Stimulated activated CD4-positive, alpha-beta T cell treated with anti-CD3 and anti-CD28 coated beads, Interleukin-15, amount 100 ng/mL, for 1 hour (primary cell): ENCODE data around the gene CFL1.

ENCODE experiments used
- DNase-seq, 2 donors: peaks; one replicate each; pipeline ENCODE4 v3.0.0-alpha.2; 2020; ENCODE audit warnings: low read depth in 1 of 2, low spot score in 1 of 2

Gene CFL1

DNA sequence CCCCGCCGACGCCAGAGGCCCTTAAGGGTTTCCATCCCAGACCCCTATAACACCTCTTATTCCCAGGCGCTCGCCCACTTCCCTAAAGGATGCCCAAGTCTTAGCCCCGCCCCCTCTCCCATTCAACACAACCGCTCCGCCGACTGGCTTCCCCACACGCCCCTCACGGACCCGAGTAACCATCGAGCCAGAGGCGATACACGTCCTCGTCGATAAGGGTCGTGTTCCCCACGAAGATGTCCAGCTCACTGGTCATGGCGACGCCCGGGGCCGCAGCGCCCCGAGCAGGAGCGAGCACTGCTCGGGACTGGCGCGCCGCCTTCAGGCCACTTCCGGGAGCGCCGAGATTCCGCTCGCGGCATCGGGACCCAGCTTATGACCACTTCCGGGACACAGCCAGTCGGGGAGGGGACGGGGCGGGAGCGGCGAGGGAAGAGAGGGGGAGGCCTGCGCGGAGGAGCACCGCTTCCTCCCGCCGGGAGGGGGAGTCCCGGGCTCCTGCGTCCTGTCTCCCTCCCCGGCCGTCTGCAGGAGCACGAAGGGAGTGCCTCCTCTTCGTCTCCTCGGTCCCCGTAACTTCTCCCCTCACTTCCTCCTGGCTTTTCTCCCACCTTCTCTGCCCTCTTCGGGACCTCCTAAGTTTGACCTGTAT lies 30.3 kb upstream of the CFL1 start, which contains the start of gene FIBP:
Gene FIBP, minus strand, starts transcription at position 309 of the 652 bp plus-strand sequence. Its CDS starts 53 bp downstream, at position 256.
- DNase-seq, result peak; percentile 91 to 93

DNA sequence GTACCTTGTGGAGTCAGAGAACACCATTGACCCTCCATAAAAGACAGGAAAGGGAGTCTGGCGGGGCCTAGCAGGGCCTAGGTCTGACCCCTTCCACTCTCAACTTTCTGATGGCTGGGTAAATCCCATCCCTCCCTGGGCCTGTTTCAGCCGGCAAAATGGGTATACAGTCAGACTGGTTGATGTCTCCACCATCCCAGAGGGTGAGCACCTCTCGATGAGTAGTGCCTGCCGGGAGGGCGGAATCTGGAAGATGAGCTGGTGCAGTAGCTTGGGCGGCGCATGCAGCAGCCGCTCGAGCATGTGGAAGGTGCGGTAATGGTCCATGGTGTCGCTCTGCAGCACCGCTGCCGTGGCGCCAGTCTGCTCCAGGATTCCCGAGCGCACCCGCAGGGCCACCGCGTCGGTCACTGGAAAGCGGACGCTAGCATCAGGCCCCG lies 29.8 kb upstream of the CFL1 start:
- no peak for DNase-seq

DNA sequence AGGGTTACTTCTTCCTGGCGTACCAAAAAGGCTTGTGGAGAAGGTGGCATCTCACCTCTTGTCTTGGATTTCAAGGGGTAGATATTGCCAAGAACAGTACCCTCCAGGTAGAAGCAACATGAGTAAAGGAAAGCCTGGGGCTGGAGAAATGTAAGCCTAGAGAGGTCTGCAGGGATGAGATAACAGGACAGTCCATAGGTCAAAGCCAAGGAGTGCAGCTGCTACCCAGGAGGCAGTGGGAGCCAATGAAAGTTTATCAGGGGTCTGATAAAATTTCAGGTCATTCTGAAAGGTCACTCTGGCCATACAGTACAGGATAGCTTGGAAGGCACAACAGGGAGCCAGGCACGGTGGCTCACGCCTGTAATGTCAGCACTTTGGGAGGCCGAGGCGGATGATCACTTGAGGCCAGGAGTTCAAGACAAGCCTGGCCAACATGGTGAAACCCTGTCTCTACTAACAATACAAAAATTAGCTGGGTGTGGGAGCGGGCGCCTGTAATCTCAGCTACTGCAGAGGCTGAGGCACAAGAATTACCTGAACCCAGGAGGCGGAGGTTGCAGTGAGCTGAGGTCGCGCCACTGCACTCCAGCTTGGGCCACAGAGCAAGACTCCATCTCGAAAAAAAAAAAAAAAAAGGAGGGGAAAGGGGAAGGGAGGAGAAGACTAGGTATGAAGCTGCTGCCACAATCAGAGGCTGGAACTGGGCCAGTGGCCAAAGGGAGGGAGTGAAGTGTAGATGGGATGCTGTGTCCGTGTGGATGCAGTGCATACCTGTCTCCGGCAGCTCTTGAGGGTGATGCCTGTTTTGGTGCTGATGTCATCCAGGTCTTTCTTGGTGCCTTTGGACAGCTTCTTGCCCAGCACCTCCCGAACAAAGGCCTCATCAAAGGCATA lies 29.1 kb upstream of the CFL1 start:
- DNase-seq, result no peak

DNA sequence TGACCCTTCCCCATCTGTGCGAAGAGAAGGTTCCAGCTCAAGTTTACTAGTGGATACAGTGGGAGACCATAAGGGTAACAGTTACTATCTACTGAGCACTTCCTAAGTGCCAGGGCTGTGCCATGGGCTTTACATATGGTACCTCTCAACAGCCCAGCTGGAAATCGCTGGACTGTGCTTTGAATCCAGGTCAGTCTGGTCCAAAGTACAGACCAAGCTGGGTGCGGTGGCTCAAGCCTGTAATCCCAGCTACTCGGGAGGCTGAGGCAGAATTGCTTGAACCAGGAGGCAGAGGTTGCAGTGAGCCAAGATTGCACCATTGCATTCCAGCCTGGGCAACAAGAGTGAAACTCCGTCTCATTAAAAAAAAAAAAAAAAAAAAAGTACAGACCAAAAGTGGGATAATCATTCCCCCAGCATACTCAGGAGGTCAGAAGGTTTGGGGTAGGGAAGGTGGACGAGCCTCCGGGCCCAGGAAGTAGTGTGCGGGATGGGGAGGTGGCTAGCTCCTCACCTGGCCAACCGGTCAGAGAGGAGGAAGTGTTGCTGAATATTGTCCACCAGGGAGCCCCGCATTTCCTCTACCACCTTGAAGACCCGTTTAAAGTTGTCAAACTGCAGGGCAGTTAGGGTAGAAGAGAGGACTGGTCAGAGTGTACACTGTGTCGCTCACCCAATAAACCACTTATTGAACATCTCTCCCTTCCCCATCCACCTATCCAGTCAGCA lies 28.0 kb upstream of the CFL1 start:
- no peak for DNase-seq

DNA sequence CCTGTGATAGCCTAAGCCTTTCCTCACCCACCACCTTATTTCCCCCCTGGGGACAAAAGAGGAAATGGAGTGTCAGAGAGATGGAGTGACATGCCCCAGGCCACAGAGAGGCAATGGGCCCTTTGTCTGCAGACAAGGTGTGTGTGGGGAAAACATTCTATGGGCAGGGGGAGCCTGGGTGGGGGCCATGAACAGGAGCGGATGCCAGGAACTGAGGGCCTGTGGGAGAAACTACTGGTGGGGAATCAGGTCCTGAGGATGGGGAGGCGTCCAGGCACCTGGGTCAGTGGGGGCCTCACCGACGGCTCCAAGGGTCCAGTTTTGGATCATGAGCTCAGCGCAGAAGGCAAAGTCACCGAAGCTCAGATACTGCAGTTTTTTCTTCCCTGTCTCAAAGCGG lies 27.3 kb upstream of the CFL1 start:
- no peak for DNase-seq

DNA sequence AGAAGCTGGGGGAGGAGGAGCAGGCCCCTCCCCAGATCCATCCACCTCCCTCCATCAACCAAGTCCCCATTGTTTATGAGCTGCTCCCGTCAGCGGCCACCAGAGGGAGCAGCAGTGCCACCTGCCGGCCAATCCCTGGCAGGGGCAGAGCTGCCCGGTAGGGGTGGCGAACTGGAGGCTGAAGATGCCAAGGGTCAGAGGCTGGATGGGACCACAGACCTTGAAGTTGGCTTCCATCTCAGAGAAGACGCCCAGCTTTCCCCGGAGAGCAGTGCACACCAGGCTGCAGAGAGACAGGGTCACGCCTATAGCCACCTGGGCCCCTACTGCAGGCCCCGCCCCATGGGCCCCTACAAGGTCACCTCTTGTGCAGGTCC lies 26.7 kb upstream of the CFL1 start:
- peak; percentile 66 to 72 for DNase-seq

DNA sequence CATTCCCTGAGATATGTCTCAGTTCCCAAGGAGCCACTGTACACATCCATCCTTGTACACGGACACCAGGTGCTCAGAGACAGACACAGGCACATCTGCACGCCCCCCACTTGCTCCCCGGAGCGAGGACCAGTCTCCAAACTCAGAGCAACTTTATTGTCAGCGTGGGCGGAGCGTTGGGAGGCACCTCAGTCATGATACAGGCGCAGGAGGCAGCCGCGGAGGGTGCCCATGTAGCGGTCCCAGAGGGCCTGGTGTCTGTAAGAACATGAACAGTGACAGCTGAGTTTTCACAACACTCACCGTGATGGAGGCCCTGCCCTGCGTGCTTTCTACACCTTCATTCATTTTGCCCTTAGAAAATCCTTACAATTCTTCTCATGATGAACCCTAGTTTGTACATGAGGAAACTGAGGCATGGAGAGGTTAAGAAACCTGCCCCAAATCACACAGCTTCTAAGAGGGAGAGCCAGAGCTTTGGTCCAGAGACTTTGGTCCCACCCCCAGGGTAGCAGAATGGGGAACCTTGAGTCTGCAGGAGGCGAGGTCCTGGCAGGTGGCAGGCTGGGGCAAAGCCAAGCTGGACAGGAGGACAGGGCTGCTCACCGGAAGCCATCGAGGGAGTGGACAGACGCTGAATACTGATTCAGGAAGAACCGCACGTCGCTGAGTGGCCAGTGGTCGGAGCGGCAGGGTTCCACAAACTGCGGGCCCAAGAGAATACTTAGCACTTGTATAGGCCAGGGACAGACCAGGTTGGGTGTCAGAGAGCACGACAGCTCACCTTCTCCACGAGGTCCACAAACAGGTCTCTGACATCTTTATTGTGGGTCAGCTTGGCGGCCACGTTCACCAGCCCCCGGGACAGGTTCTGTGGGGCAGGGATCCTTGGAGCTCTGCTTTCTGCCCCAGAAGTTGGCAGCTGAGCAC lies 26.1 kb upstream of the CFL1 start:
- DNase-seq, result no peak

DNA sequence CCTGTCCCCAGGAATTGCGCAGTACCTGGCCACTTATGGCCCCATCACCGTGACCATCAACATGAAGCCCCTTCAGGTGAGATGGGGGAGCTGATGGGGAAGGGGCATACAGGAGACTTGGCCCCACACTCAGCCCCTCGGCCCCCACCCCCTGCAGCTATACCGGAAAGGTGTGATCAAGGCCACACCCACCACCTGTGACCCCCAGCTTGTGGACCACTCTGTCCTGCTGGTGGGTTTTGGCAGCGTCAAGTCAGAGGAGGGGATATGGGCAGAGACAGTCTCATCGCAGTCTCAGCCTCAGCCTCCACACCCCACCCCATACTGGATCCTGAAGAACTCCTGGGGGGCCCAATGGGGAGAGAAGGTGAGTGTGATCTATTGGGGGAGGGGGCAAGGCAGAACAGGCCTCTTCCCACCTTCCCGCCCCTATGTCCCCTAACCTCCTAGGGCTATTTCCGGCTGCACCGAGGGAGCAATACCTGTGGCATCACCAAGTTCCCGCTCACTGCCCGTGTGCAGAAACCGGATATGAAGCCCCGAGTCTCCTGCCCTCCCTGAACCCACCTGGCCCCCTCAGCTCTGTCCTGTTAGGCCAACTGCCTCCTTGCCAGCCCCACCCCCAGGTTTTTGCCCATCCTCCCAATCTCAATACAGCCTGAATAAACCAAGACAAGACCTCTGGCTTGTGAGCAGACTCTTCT lies 25.2 kb upstream of the CFL1 start:
- DNase-seq, result no peak

DNA sequence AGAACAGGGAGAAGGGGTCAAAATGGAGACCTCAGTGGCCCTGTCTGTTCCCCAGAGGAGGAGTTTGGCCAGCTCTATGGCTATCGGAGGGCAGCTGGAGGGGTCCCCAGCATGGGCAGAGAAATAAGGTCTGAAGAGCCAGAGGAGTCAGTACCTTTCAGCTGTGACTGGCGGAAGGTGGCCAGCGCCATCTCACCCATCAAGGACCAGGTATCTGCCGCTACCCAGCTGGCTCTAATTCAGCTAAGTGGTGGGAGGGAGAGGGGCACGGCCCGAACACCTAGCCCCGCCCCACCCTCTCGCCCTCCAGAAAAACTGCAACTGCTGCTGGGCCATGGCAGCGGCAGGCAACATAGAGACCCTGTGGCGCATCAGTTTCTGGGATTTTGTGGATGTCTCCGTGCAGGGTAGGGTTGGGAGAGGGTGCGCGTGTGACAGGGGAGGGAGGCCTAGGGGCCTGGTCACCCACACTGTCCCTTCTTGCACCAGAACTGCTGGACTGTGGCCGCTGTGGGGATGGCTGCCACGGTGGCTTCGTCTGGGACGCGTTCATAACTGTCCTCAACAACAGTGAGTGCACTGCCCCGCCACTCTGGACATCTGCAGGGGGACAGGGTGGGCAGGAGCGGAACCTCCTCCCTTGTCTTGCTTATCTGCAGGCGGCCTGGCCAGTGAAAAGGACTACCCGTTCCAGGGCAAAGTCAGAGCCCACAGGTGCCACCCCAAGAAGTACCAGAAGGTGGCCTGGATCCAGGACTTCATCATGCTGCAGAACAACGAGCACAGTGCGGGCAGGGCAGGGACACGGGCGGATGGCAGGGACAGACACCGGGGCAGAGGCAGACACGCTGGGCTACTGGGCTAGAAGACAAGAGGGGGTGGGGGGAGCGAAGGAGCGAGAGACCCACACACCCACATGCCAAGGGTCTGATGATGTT lies 24.4 kb upstream of the CFL1 start:
- no peak for DNase-seq

DNA sequence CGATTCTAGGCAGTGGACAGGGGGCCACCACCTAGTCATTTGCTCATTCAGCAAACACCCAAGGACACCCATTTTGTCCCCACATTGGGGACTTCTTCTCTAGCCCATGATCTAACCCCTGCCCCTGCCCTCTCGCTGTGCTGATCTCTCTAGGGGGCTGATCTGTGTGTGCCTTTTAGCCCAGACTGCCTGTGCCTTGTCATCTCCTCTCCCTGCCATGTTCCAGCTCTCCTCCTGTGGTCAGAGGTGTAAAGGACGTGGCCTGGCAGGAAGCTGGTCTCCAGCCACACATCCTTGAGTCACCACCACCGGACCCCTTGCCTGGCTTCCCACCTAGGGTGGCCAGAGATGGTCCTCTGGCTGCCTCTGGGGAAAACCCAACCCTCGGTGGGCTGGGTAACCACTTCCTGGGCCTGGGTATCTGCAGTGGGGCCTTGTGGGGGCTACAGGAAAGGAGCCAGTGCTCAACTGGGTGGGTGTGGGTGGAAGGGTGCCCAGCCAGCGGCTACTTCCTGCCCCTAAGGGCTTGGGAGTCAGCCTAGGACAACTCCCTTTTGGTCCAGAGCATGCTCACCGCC lies 23.0 kb upstream of the CFL1 start:
- no peak for DNase-seq

DNA sequence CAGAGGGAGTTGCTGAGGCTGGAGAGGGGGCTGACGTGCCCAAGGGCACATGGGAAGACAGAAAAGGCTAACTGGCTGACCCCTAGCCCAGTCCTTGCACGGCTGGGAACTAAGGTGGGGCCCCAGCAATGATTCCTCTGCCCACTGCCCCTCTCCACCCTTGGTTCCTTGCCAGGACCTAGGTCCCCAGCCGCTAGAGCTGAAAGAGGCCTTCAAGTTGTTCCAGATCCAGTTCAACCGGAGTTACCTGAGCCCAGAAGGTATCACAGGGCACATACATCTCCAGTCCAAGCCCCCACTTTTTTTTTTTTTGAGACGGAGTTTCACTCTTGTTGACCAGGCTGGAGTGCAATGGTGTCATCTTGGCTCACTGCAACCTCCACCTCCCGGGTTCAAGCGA lies 22.0 kb upstream of the CFL1 start:
- DNase-seq, result no peak

DNA sequence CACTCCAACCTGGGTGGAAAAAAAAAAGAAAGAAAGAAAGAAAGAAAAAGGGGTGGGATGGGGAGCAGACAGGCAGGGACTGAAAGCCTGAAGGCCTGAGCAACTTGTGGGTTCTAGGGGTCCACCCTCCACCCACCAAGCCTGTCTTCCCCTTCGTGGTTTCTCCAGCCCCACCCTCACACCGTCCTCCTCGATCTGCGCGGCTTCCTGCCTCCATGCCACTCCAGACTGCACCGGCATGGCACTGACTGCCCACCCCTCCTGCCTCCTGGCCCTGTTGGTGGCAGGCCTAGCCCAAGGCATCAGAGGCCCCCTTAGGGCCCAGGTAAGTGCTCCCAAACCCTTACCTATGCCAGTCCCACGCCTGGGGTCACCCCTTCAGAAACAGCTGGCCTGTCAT lies 21.6 kb upstream of the CFL1 start, which contains the start of gene CTSW:
Gene CTSW, plus strand, starts transcription at position 221 of the 400 bp plus-strand sequence. Its CDS starts 18 bp downstream, at position 239.
- DNase-seq, result no peak

DNA sequence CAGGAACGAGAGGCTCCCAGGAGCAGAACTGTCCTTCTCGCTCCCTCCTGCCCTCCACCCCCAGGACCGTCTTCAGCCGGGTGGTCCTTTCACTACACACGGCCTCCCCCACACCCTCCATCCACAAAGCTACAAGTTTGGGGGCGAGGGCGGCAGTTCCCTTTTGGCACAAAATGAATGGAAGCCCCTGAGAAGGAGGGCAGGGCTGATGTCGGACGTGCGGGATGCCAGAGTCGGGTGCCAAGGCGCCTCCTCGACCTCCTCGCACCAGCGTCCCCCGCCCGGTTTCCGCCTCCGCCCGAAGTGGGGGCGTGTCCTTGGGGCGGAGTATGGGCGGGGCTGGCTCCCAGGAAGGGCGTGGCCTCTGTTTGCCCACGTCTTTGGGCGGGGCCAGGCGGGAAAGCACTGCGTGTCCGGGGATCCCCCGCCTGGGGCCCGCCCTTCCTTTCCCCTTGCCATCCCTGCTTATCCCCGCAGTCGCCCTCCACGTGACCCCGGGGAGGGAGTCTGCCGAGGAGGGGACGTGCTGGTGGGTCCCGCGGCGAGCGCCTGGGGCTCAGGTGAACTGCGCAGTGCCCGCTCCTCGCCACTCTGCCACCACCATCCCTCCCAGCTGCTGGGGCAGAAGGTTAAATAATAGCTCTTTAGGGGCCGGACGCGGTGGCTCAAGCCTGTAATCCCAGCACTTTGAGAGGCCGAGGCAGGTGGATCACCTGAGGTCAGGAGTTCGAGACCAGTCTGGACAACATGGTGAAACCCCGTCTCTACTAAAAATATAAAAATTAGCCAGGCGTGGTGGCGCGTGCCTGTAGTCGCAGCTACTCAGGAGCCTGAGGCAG lies 15.6 kb upstream of the CFL1 start:
- DNase-seq, result peak; percentile 96 to 97

DNA sequence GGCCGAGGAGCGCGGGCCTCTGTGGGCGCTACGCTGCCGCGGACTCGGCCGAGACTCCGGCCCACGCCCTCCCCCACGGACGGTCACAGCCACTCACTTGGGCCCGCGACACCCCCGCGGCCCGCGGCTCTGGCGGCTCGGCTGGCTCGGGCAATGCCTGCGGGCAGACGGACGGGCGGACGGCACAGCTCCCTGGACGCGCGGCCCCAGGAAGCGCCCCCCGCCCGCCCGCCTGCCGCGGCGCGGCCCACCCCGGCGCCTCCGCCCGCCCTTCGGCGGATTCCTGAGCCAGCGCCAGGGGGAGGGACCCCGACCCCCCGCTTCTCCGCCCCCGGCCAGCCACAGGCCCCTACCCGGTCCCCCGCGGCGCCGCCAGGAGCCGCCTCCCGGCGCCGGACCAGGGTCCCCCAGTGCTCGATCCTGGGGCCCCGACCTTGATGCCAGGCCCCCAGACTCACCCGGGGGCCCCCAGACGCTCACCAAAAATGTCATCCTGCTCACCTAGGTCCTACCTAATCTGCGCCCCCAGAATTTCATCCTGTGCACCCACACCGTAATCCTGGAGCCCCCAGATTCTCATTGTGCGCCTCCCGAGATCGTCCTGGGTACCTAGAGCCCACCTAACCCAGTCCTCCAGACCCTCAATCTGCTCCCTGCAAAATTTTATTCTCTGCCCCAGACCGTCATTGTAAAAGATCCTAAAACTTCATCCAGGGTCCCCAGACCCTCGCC lies 14.8 kb upstream of the CFL1 start, which contains the start of gene EFEMP2:
Gene EFEMP2, minus strand, starts transcription at position 215 of the 732 bp plus-strand sequence. CDS start 446 bp downstream, outside the sequence.
- no peak for DNase-seq

DNA sequence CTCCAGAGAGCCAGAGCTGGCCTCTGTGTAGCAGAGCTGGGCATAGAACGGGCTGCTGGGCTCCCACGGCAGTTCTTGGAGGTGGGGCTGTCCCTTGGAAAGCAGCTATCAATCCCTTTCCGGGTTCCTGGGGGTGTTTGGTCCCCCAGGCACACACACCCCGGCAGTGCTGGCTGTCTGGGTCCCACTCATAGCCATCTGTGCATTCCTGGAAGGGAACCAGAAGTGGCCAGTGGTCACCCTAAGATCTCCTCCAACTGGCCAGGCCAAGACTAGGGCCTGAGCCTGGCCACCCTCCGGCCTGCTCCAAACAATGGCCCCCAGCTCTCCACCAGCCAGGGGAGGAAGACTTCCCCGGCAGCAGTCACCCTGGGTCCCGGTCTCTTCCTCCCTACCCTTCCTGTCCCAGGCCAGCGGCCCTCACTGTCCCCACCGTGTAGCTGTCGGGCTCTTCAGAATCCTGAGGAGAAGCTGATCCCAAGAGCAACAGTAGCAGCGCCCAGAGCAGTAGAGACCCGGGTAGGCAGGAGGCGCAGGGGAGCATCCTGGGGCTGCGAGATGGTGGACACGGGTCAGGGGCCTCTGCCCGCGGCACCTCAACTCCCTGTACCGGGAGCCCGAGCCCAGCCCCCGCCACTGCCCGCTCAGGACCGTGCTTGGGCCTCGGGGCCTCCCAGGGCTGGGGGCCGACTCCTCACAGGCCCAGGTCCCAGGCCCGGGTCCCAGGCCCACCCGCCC lies 14.0 kb upstream of the CFL1 start:
- no peak for DNase-seq
